Endothelial cell of umbilical vein (primary cell): ENCODE data around the gene MGST1. TPM values are rescaled to one million over a fixed set of nuclear protein-coding genes. Genes with fewer than 3 reads are reported as not detected.

ENCODE experiments used
- BruUV-seq: library from RNA; stranded (reverse); fragments of 400-500 nt; replicated peaks from 2 replicates; lab custom pipeline; 2021; lab: Mats Ljungman, UMichigan
- CTCF ChIA-PET: fragments of 300-600, 350-600 bp; sonication (Branson Sonifier 250); formaldehyde crosslinking; loops from one replicate; lab custom pipeline; 2021; ENCODE audit warnings: antibody characterized with exemption, inconsistent platforms; lab: Charles Lee
- POLR2A ChIA-PET: fragments of 300-600, 350-600 bp; sonication (Branson Sonifier 250); formaldehyde crosslinking; loops from one replicate; lab custom pipeline; 2021; ENCODE audit warnings: antibody characterized with exemption, inconsistent platforms; lab: Charles Lee
- DNase-seq: peaks from one replicate; pipeline ENCODE4 v3.0.0-alpha.2; 2011; ENCODE audit warnings: low read depth, low spot score
- FAIRE-seq: peaks from 2 replicates; lab custom pipeline; 2011; peaks lifted over from hg19 to GRCh38; lab: Jason Lieb, UNC
- H2AFZ ChIP-seq: 2 replicates; pipeline ENCODE4 v1.6.0; 2012; ENCODE audit warnings: low read depth, low read length, control low read depth, inconsistent platforms
- H3K27ac ChIP-seq: 2 replicates; pipeline ENCODE4 v1.5.1; 2011; ENCODE audit warnings: low read depth, mild to moderate bottlenecking, control low read depth, low read length, moderate library complexity; ENCODE audit not compliant: insufficient read depth
- H3K27me3 ChIP-seq, 2 experiments: 2 replicates each; pipeline versions ENCODE4 v1.6.0 to v1.6.1; 2011; ENCODE audit warnings: low read length in 2 of 2, mixed read lengths in 1 of 2; ENCODE audit not compliant: control insufficient read depth in 2 of 2, insufficient read depth in 2 of 2
- H3K36me3 ChIP-seq, 2 experiments: 2 replicates in 1 of 2; 3 replicates in 1 of 2; pipeline ENCODE4 v1.5.1; 2011; ENCODE audit warnings: low read length in 2 of 2, mild to moderate bottlenecking in 1 of 2, moderate library complexity in 1 of 2; ENCODE audit not compliant: control insufficient read depth in 2 of 2, insufficient read depth in 2 of 2; ENCODE audit errors: extremely low read depth in 1 of 2
- H3K4me1 ChIP-seq: 3 replicates; pipeline ENCODE4 v1.5.1; 2011; ENCODE audit warnings: mild to moderate bottlenecking, low read length; ENCODE audit not compliant: control insufficient read depth, insufficient read depth; ENCODE audit errors: extremely low read depth
- H3K4me2 ChIP-seq: 2 replicates; pipeline ENCODE4 v1.6.1; 2011; ENCODE audit warnings: low read length, control low read depth, mixed read lengths; ENCODE audit not compliant: insufficient read depth
- H3K4me3 ChIP-seq, 3 experiments: fragments of 200-600 bp in 1 of 3; sonication (generic), shearing (Covaris generic) in 1 of 3; replicated peaks in 1 of 3; 2 replicates each; pipeline ENCODE4 v1.5.1; 2011 to 2016; ENCODE audit warnings: control low read depth in 3 of 3, low read length in 3 of 3, mild to moderate bottlenecking in 2 of 3, inconsistent platforms in 1 of 3, low read depth in 1 of 3, moderate library complexity in 1 of 3; ENCODE audit not compliant: insufficient read depth in 1 of 3
- H3K79me2 ChIP-seq: 2 replicates; pipeline ENCODE4 v1.6.0; 2012; ENCODE audit warnings: low read length, inconsistent platforms; ENCODE audit not compliant: control insufficient read depth, insufficient read depth
- H3K9ac ChIP-seq: replicated peaks from 2 replicates; pipeline ENCODE3; 2011; ENCODE audit warnings: low read length, control low read depth; ENCODE audit not compliant: insufficient read depth; ENCODE audit errors: extremely low read depth
- H3K9me1 ChIP-seq: replicated peaks from 3 replicates; pipeline ENCODE4 v1.6.0; 2011; ENCODE audit warnings: mild to moderate bottlenecking, low read length; ENCODE audit not compliant: control insufficient read depth, insufficient read depth; ENCODE audit errors: extremely low read depth
- H3K9me3 ChIP-seq: replicated peaks from 2 replicates; pipeline ENCODE4 v1.5.1; 2012; ENCODE audit warnings: low read length, inconsistent platforms; ENCODE audit not compliant: control insufficient read depth, insufficient read depth
- H4K20me1 ChIP-seq: replicated peaks from 2 replicates; pipeline ENCODE3; 2011; ENCODE audit warnings: mild to moderate bottlenecking, low read length; ENCODE audit not compliant: control insufficient read depth, insufficient read depth; ENCODE audit errors: extremely low read depth
- EZH2 ChIP-seq: IDR thresholded peaks from 2 replicates; pipeline ENCODE4 v1.6.1; 2012; ENCODE audit warnings: borderline replicate concordance, low read depth, mild to moderate bottlenecking, moderate library complexity, low read length, inconsistent platforms; ENCODE audit not compliant: severe bottlenecking
- FOS ChIP-seq: IDR thresholded peaks from 2 replicates; pipeline ENCODE4 v1.6.1; 2011; ENCODE audit warnings: mild to moderate bottlenecking, low read length, moderate library complexity, borderline replicate concordance; ENCODE audit not compliant: insufficient read depth
- GATA2 ChIP-seq: IDR thresholded peaks from 2 replicates; pipeline ENCODE4 v1.7.0; 2011; ENCODE audit warnings: low read depth, mild to moderate bottlenecking, moderate library complexity, mixed read lengths, low read length; ENCODE audit not compliant: insufficient read length, insufficient read depth
- JUN ChIP-seq: IDR thresholded peaks from 2 replicates; pipeline ENCODE4 v1.6.1; 2011; ENCODE audit warnings: borderline replicate concordance, low read depth; ENCODE audit not compliant: insufficient read length, insufficient read depth
- MAX ChIP-seq: IDR thresholded peaks from 2 replicates; pipeline ENCODE4 v1.6.1; 2011; ENCODE audit not compliant: insufficient read depth, insufficient read length
- MYC ChIP-seq: IDR thresholded peaks from one replicate; pipeline ENCODE4 v1.6.1; 2011; ENCODE audit warnings: mild to moderate bottlenecking, low read depth, low read length
- POLR2A ChIP-seq: IDR thresholded peaks from 2 replicates; pipeline ENCODE4 v1.6.1; 2012; ENCODE audit warnings: low read depth, mild to moderate bottlenecking, control low read depth, low read length
- POLR2AphosphoS5 ChIP-seq: IDR thresholded peaks from 2 replicates; pipeline ENCODE4 v1.6.1; 2012; ENCODE audit warnings: low read depth, mild to moderate bottlenecking, control low read depth, low read length, moderate library complexity; ENCODE audit not compliant: insufficient read depth
- dilution Hi-C: fragments of 300-500 bp; cut with MboI; formaldehyde crosslinking; loops from one replicate; pipeline ENCODE4 v1.15.0; 2019; ENCODE audit warnings: low sequenced_read_pairs; ENCODE audit not compliant: extremely low pct_ligation_motif_present
- intact Hi-C: fragments of 100-400 bp; cut with micrococcal nuclease; formaldehyde crosslinking; loops from one replicate; pipeline ENCODE4 v1.10.0; 2022
- polyA plus RNA-seq, 4 experiments: library from polyadenylated mRNA; depleted of rRNA in 3 of 4; stranded (reverse) in 3 of 4; unstranded in 1 of 4; fragments of >200 nt; gene quantifications; 2 replicates each; pipeline versions ENCODE4 v1.2.1 to v1.2.3, GENCODE V29; 2011 to 2012; ENCODE audit warnings: missing spikeins in 1 of 4
- total RNA-seq: library from RNA; stranded (reverse); gene quantifications from 2 replicates; pipeline ENCODE4 v1.2.3, GENCODE V29; 2021
- TF ChIP-seq, protein P1 (sequence below), 2 donors: IDR thresholded peaks; 1 replicate in 1 of 2; 2 replicates in 1 of 2; pipeline ENCODE4 v1.5.1; 2011; ENCODE audit warnings: low read length in 2 of 2, mild to moderate bottlenecking in 2 of 2, moderate library complexity in 2 of 2, control low read depth in 1 of 2, inconsistent platforms in 1 of 2, low read depth in 1 of 2; ENCODE audit not compliant: insufficient read depth in 1 of 2; ENCODE audit errors: extremely low read depth in 1 of 2

MGST1 gene
- total and polyA plus RNA-seq, 2 donors (not counting 3 experiments of a cell fraction or from before 2014, with no cell fraction given): 131 to 170 TPM

- DNase-seq (no peak), FAIRE-seq (no peak)
- no peaks in the 10 kb centered on the region for H3K79me2 ChIP-seq
- H3K27ac ChIP-seq: no peak overlapping the region
- no peak overlapping the region for H2AFZ ChIP-seq
- dilution Hi-C loops (no loop called here), intact Hi-C loops (no loop called here)
- H3K9ac ChIP-seq: no peak overlapping the region
- H3K9me3 ChIP-seq: no peaks in the 10 kb centered on the region
- H3K4me3 ChIP-seq: no peak overlapping the region
- H3K4me2 ChIP-seq: no peak overlapping the region
- TF ChIP-seq FOS (no peak), EZH2 (no peak), JUN (no peak), GATA2 (no peak), MYC (no peak), MAX (no peak), POLR2A (no peak), POLR2AphosphoS5 (no peak)
- TF ChIP-seq, protein P1, sequence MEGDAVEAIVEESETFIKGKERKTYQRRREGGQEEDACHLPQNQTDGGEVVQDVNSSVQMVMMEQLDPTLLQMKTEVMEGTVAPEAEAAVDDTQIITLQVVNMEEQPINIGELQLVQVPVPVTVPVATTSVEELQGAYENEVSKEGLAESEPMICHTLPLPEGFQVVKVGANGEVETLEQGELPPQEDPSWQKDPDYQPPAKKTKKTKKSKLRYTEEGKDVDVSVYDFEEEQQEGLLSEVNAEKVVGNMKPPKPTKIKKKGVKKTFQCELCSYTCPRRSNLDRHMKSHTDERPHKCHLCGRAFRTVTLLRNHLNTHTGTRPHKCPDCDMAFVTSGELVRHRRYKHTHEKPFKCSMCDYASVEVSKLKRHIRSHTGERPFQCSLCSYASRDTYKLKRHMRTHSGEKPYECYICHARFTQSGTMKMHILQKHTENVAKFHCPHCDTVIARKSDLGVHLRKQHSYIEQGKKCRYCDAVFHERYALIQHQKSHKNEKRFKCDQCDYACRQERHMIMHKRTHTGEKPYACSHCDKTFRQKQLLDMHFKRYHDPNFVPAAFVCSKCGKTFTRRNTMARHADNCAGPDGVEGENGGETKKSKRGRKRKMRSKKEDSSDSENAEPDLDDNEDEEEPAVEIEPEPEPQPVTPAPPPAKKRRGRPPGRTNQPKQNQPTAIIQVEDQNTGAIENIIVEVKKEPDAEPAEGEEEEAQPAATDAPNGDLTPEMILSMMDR (IDR thresholded peaks at IDR 0.05; ENCODE audit: extremely low read depth in 1 of 2, insufficient read depth in 1 of 2, low read depth in 1 of 2, low read length in 2 of 2): no peak
- POLR2A ChIA-PET: no interaction called here
- no peaks in the 10 kb centered on the region for H3K9me1 ChIP-seq
- no peaks in the 10 kb centered on the region for H4K20me1 ChIP-seq
- no TSS peak for BruUV-seq
- no peaks in the 10 kb centered on the region for H3K4me1 ChIP-seq
- H3K27me3 ChIP-seq: no peaks in the 10 kb centered on the region
- CTCF ChIA-PET: no interaction called here
- H3K36me3 ChIP-seq: no peaks in the 10 kb centered on the region
Observed at GRCh38 chr12:16329594-16329993, 17.9 kb upstream of the MGST1 start.
